ENCODE data around the gene MRPS24.
"Not testable (repeated sequence)": the region's sequence is repeated elsewhere in the genome, so short reads cannot be mapped to it uniquely, and the experiment has no call there.

The MRPS24 gene

GRCh38 chr7:43869006-43869866, at the start of gene MRPS24:
MRPS24 (minus strand) TSS chr7:43869517; CDS start chr7:43869495, 22 bp downstream.
- DNase-seq = peak; percentile 85

GRCh38 chr7:43915907-43916306, 46.6 kb upstream of the MRPS24 start:
- no peak for DNase-seq

GRCh38 chr7:43914795-43915194, 45.5 kb upstream of the MRPS24 start:
- DNase-seq = no peak

GRCh38 chr7:43906331-43907010, 37.2 kb upstream of the MRPS24 start, which contains the start of gene URGCP:
URGCP (minus strand) TSS chr7:43906596; CDS start chr7:43906575, 21 bp downstream.
- peak; percentile 65 for DNase-seq

- peak; percentile 34 for DNase-seq
Observed at GRCh38 chr7:43905956-43906330, 36.6 kb upstream of the MRPS24 start.

GRCh38 chr7:43905209-43905946, 36.1 kb upstream of the MRPS24 start:
- peak; percentile 37 for DNase-seq

GRCh38 chr7:43904533-43905208, 35.4 kb upstream of the MRPS24 start:
- no peak for DNase-seq

- no peak for DNase-seq
Observed at GRCh38 chr7:43902542-43903054, 33.3 kb upstream of the MRPS24 start.

GRCh38 chr7:43898571-43898970, 29.3 kb upstream of the MRPS24 start:
- DNase-seq = not testable (repeated sequence)

- no peak for DNase-seq
Observed at GRCh38 chr7:43895847-43896415, 26.6 kb upstream of the MRPS24 start.

GRCh38 chr7:43891069-43891955, 22.0 kb upstream of the MRPS24 start:
- no peak for DNase-seq

GRCh38 chr7:43890468-43890867, 21.2 kb upstream of the MRPS24 start:
- DNase-seq = no peak

GRCh38 chr7:43888993-43889945, 20.0 kb upstream of the MRPS24 start:
- no peak for DNase-seq

- no peak for DNase-seq
Observed at GRCh38 chr7:43884617-43885016, 15.3 kb upstream of the MRPS24 start.

GRCh38 chr7:43884209-43884608, 14.9 kb upstream of the MRPS24 start:
- DNase-seq = no peak

- no peak for DNase-seq
Observed at GRCh38 chr7:43880596-43880995, 11.3 kb upstream of the MRPS24 start.

- DNase-seq = no peak
Observed at GRCh38 chr7:43879477-43879876, 10.2 kb upstream of the MRPS24 start.

- DNase-seq = no peak
Observed at GRCh38 chr7:43878867-43879266, 9.6 kb upstream of the MRPS24 start.

- DNase-seq = no peak
Observed at GRCh38 chr7:43877968-43878864, 8.9 kb upstream of the MRPS24 start.

All from 8988T (cell line).